NCI-H1930 (cell line): Measurements from ENCODE around the gene SDC1.

Experiments used
- DNase-seq, 2 experiments: peaks; one replicate each; lab custom pipeline; 2025; lab: John Stamatoyannopoulos, UW

The SDC1 gene

DNA sequence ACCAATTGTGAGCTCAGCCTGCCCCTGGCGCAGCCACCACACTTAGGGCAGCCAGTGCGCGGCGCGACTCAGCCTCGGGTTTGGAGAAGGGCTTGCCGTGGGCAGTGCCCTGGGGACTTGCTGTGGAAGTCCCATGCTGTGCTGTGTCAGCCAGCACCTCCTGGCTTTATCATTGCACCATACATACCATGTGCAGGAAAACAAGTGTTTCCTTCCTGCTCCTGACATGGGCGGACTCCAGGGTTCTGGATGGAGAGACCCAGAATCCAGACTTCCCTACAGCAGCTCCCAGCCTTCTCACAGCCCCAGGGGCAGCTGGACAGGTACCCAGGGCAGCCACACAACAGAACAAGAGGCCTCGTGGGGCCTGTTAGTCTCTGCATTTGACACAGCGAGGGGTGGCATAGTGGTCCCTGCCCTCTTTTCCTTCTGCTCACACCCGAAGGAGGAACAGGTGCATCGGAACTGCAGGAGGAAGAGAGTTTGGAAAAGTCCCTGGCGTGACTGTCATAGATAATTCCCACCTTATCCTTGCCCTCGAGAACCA is 54.2 kb downstream of the SDC1 start:
- no peak for DNase-seq

DNA sequence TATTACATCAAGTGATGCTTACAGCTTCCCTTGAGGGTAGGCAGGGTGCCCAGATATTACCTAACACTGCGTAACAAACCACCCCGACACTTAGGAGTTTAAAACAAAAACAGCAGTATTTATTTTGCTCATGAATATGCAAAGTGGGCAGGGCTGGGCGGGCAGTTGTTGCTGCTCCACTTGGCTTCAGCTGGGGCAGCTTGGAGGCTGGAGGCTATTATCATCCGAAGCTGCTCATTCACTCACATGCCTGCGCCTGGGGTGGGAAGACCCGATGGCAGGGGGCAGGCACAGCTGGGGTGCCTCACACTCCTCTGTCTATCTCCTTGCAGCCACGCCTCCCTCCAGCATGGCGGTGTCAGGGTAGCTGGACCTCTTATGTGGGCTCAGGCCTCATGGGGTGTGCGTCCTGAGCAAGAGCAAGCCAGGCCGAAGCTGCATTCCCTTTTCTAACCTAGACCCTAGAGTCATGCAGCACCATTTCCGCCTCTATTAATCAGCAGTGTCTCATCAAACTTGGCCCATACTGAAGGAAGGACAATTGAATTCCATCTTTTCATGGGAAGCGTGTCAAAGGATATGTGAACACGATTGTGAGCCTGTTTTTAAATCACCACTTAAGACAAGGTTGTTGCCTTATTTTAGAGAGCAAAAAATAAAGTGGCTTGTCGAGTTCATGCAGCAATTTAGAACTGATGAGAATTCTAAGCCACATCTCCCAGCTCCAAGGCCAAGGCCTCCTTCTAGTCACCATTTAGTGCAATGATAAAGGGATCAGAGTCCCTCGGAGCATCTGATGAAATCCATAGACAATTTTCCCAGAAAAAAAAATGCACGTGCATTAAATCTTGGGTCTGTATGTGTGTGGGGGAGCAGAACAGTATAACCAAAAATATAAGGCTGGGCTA is 54.9 kb downstream of the SDC1 start:
- no peak for DNase-seq

DNA sequence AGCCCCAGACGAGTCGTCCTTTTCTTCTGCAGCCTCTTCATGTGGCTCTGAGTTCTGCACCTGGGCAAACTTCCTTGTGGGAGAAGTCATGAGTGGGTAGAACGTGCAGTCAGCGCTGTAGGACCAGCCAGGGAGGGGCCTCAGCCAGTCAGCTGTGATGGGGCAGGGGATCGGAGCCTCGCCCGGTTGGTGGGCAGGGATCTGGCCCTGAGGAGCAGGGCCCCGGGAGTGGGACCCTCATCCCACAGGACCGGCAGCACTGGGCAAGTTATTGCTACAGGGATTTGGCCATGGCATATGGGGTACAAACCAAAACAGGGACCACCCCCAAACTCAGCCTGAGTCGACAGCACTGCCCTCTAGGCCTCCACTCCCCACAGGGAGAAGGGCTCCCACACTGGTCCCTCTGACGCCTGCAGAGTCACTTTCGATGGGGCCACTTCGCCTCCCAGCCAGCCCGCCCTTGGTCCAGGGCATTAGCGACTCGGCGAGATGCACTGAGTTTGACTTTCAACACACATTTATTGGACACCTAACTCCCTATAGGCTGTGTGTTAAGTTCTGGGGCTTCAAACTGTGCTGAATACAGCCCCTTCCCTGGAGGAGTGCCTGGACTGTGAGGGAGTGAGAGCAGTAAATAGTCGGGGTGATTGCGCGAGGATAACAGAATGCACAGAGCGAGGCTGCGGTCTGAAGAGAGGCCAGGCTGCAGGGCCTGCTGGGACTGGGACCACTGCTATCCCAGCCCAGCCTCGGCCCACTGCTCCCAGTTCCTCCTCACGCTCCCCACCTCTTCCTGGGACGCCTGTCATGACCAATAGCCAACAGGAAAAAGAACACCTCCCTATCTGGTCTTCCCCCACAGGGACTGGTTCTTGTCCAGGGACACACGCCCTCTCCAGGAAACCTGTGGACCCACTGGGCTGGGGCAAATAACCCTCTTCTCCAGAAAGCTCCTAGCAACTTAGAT is 55.9 kb downstream of the SDC1 start:
- no peak for DNase-seq

DNA sequence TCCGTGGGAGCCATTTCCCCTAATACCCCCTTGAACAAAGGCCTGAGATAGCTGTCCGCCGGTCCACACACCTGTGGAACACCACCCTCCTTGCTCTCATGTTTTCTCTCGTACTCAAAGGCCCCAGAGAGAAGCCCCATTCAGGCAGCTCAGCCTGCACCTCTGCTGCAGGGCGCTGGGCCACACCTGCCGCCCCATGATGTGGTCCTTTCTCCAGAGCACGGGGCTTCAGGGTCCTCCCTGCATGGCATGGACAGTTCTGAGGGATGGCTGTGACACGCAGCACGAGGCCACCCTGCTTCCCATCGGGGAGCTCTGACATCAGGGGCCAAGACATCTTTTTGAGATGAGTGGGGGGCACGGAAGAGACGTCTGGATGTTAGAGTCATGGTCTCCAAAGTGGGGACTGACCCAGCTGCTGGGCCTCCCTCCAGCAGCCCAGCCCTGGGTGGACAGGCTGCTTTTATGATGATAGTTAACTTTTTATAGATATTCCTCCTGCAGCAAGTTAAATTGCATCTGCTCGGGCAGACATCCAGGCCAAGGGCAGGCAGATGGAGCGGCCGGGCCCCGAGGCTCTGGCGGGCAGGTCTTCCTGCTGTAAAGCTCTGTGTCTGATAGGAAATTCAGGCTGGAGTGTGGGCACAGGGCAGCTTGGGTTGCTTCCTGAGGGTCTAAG is 56.7 kb downstream of the SDC1 start:
- DNase-seq: no peak

DNA sequence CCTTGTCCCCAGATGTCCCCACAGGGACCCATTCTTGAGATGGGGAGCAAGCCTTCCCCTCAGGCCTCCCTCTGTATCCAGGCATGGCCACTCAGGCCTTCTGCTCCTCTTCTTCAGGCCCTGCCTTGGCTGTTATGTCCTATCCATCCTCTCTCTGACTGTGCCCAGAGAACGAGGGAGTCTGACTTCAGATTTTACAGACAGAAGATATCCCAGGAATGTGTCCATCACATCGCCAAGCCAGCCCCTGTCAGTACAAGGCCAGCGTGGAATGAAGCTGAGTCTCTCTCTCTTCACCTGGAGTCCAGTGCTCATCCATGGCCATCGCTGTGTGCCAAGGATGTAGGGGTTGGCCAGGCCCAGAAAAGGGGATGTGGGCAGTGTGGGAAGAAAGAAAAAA is 57.6 kb downstream of the SDC1 start:
- no peak for DNase-seq

DNA sequence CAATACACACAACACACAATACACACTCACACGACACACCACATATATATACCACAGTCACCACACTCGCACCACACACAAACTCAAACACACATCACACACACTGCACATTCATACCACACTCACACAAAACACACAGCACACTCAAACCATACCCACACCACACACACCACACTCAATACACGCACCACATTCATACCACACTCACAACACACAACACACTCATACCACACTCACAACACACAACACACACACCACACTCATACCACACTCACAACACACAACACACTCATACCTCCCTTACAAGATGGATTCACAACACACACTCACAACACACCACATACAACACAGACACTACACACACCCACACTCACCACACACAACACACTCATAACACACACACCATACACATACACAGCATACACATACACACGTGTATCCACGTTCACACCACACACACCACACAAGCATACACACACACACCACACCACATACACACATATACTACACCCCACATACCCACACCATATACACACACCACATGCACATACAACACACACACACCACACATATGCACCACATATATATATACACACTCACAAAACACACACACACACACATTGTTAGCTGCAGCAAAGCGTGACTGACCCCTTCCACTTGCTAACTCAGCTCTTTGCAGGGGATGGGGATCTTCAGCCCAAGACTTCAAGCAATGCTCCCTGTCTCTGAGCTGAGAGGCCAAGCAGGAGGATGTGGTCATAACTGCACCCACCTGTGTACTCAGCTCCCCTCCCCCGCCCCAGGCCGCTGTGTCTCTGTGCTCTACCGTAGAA is 59.0 kb downstream of the SDC1 start:
- DNase-seq: no peak

DNA sequence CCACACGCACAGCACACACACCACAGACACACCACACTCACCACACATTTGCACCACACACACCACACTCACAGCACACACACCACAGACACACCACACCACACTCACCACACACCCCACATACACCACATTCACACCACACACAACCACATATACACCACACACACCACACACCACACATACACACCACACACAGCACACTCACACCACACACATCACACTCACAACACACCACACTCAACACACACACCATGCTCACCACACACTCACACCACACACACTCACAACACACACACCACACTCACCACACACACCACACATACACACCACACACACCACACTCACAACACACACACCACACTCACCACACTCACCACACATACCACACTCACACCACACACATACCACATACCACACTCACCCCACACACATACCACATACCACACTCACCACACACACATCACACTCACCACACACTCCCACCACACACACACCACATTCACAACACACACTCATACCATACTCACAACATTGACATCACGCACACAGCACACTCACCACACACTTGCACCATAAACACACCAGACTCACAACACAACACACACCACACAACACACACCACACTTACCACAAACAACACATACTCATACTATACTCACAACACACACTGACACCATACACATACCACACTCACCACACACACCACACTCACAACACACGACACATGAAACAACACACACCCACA is 60.0 kb downstream of the SDC1 start:
- no peak for DNase-seq

DNA sequence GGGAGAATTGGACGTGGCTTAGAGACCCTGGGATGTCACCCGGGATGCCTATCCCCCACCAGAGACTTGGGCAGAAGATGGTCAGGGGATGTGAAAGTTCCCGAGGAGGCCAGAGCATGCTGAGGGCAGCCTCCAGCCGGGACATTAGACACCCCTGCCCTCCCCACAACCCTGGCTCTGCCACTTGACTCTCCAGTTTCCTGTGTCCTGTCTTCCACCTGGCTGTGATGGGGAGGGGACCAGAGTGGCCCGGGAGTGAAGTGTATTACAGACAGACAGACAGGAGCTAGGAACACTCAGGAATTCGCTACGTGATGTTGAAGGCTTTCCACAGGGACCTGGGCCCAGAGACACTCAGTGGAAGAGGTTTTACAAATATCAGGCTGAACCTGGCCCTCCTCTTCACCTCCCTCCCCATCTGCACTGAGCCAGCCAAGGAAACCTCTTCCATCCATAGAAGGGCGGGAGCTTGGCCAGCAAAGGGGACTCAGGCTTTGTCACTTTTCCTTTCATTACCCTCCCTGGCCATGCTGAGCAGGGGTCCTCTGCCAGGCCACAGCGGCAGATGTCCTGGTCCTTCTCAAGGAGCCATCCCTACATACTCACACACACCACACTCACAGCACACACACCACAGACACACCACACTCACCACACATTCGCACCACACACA is 60.7 kb downstream of the SDC1 start:
- no peak for DNase-seq

DNA sequence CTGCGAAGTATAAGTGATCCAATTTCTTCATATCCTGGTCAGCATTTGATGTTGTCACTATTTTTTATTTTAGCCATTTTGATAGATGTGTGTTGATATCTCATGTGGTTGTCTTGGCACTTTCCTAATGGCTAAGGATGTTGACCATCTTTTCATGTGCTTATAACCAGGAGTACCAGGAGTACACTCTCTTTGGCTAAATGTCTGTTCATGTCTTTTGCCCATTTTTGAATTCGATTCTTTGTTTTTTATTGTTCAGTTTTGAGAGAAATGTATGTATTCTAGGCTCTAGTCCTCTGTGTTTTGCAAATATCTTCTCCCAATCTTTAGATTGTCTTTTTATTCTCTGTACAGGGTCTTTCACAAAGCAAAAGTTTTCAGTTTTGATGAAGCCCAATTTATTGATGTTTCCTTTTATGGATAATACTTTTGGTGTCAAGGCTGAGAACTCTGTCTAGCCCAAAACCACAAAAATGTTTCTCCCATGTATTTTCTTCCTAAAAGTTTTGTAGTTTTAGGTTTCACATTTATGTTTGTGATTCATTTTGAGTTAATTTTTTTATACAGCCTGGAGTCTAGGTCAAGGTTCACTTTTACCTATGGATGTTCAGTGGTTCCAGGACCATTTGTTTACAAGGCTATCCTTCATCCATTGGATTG is 65.4 kb downstream of the SDC1 start:
- no peak for DNase-seq

DNA sequence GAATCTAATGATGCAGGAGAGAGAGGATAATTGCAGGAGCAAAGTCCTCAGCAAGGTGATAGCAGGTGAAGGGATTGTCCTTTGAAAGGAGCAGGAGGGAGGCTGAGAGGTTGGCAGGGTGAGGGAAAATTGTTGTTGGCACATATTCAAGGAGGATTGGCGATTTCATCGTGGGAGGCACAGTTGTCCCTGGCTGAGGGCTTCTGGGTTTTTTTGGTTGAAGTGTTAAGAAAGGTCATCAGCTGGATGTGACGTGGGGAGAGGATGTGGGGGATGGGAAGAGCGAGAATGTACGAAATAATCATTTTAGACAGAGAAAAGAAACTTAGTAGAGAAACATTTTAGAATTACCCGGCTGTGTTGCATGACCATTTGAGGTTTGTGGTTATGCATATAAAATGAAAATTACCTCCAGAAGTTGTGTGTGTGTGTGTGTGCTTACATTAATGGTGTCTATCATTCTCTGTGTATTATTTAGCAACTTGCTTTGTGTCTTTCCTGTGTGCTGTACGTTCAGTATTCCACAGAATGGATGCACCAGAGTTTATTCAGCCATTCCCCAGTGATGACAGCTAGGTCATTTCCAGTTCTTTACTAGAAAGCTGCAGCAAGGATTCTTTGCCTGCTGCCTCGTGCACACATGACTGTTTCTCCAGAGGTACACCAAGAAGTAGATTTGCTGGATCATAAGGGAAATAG is 67.6 kb downstream of the SDC1 start:
- no peak for DNase-seq

DNA sequence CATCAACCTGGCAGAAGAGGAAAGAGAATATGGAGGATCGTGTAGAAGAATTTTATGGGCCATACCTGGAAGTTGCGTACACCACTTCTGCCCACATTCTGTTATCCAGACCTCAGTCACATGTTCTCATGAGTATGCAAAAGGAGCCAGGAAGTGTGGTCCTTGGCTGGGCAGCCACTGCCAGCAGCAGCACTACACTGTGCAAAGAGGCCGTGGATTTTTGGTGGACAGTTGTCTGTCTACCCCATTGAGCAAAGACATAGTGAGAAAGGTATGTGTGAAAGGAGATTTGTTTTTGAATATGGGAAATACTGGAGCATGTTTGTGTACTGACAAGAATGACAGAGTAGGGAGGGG is 68.1 kb downstream of the SDC1 start:
- DNase-seq: no peak

DNA sequence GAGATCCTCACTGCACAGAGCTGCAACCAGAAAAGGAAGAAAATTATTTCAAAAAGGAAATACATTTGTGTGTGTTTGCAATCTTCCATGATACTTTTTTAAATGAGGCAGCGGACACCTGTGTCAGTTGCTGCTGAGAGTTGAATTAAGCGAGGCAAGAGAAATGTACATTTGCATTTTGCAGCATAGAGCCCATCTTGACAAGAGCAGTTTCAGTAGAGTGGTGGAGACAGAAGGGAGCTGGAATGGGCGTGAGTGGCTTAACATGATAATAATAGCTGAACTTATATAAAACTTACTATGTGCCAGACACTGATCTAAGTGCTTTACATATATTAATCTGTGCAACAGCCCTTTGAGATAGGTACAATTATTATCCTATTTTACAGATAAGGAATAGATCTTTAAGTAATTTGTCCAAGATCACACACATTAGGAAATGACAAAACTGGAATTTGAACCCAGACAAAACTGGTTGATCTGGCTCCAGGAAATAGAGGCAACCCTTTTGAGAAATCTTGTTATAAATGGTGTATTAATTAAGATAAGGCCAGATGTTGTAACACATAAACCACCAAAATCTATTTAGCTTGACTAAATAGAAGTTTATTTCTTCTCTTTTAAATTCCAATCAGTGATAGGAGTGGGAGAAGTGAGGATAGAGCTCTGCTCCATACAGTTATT is 68.7 kb downstream of the SDC1 start:
- no peak for DNase-seq

DNA sequence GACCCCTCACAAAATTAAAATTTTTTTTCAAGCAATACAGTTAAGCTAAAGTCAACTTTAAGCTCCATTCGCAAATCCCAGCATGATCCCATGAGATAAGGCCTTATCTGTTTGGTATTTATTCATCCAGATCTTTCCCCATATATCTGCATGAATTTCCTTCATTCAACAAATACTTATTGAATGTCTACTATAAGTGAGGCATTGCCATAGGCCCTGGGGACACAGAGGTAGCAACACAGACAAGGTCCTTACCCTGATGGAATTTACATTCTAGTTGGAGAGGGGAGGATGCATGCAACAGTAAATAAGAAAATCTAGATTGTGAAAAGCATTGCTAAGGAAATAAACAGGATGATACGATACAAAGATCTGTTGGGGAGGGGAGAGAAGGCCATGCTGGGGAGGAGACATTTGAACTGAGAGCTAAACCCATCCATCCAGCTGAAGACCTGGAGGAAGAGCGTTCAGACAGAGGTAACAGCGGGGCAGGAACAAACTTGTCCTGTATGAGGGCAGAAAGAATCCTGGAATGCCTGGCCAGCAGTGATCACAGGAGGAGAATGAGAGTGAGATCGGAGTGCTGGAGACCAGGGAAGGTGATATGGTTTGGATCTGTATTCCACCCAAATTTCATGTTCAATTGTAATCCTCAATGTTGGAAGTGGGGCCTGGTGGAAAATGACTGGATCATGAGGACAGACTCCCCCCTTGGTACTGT is 71.6 kb downstream of the SDC1 start:
- DNase-seq: no peak

DNA sequence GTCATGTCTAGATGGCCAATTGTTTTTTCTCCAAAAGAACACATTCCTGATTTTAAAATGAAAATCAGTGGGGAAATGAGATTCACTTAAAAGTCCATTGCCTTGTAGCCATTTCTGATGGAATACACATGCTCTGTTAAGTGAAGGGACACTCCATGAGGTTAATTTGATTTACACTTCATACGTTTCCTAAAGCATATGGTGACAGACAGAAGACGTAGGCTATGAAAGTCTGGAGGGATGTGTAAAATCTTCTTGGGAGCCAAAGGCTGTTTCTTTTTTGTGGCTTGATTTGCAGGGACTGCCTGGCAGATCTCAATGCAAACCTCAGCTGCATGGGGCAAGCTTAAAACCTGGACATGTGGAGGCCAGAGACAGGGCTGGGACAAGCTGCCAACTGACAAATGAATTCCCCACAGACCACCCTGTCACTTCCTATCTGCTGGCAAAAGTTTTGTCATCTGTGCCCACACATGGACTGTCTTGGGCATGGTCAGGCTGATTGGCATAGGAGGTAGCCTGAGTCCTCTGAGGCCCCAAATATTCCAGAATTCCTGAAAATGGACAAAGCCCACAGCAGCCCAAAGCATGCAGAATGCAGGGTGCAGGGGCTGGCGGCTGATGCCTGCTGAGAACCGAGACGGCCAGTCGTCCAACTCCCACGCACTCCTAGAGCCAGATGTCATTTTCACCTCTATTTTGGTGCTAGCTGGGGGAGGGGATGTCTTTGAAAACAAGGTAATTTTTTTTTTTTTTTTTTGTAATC is 73.9 kb downstream of the SDC1 start:
- DNase-seq: no peak
